GM18519 (cell line): Measurements from ENCODE around the gene MPP2.
"Not testable (repeated sequence)": the region's sequence is repeated elsewhere in the genome, so short reads cannot be mapped to it uniquely, and the experiment has no call there.

Experiments used
- ATAC-seq: cut with Tn5 transposase; IDR thresholded peaks from one replicate; pipeline ENCODE4 v1.9.1; 2021; ENCODE audit warnings: mild to moderate bottlenecking, moderate library complexity; ENCODE audit not compliant: unreplicated experiment, low FRiP score

Gene MPP2

GRCh38 chr17:43907425-43907981 lies at the start of gene MPP2:
Gene MPP2, minus strand, starts transcription at chr17:43907536. Its CDS starts 3,076 bp downstream, at chr17:43904460.
- ATAC-seq = no peak

GRCh38 chr17:43956222-43956621 lies 48.9 kb upstream of the MPP2 start:
- no peak for ATAC-seq

- no peak for ATAC-seq
These were observed 46.4 kb upstream of the MPP2 start, which contains the start of gene PYY for GRCh38 chr17:43953746-43954145. Gene PYY, minus strand, starts transcription at chr17:43953940. Its CDS starts 457 bp downstream, at chr17:43953483.

GRCh38 chr17:43952724-43953666 lies 45.7 kb upstream of the MPP2 start:
- no peak for ATAC-seq

GRCh38 chr17:43952351-43952723 lies 45.0 kb upstream of the MPP2 start:
- ATAC-seq = no peak

GRCh38 chr17:43951750-43952149 lies 44.4 kb upstream of the MPP2 start:
- no peak for ATAC-seq

- ATAC-seq = no peak
These were observed 43.2 kb upstream of the MPP2 start for GRCh38 chr17:43950554-43950953.

- ATAC-seq = no peak
These were observed 42.4 kb upstream of the MPP2 start for GRCh38 chr17:43949781-43950180.

GRCh38 chr17:43946781-43947180 lies 39.4 kb upstream of the MPP2 start:
- no peak for ATAC-seq

GRCh38 chr17:43945074-43945829 lies 37.9 kb upstream of the MPP2 start:
- no peak for ATAC-seq

GRCh38 chr17:43942051-43942685 lies 34.8 kb upstream of the MPP2 start, which contains the start of gene PPY:
Gene PPY, minus strand, starts transcription at chr17:43942476. Its CDS starts 822 bp downstream, at chr17:43941654.
- ATAC-seq = no peak

- ATAC-seq = no peak
These were observed 33.3 kb upstream of the MPP2 start for GRCh38 chr17:43940630-43941029.

GRCh38 chr17:43939886-43940285 lies 32.5 kb upstream of the MPP2 start:
- no peak for ATAC-seq

GRCh38 chr17:43939452-43939851 lies 32.1 kb upstream of the MPP2 start:
- not testable (repeated sequence) for ATAC-seq

GRCh38 chr17:43938838-43939182 lies 31.5 kb upstream of the MPP2 start:
- ATAC-seq = no peak

- no peak for ATAC-seq
These were observed 29.1 kb upstream of the MPP2 start for GRCh38 chr17:43936434-43936833.

GRCh38 chr17:43935926-43936261 lies 28.6 kb upstream of the MPP2 start:
- ATAC-seq = no peak

GRCh38 chr17:43935204-43935925 lies 28.0 kb upstream of the MPP2 start:
- no peak for ATAC-seq

GRCh38 chr17:43932923-43933322 lies 25.6 kb upstream of the MPP2 start:
- ATAC-seq = no peak

- no peak for ATAC-seq
These were observed 25.0 kb upstream of the MPP2 start for GRCh38 chr17:43932357-43932756.
